DMS153 (cell line): ENCODE results near the gene BTLA.
A peak's percentile ranks its signal among the peaks of the same experiment; 100 is the strongest.
"Not testable (repeated sequence)": the region's sequence is repeated elsewhere in the genome, so short reads cannot be mapped to it uniquely, and the experiment has no call there.

Experiments used
- DNase-seq: peaks from one replicate; lab custom pipeline; 2025; lab: John Stamatoyannopoulos, UW

BTLA gene, protein sequence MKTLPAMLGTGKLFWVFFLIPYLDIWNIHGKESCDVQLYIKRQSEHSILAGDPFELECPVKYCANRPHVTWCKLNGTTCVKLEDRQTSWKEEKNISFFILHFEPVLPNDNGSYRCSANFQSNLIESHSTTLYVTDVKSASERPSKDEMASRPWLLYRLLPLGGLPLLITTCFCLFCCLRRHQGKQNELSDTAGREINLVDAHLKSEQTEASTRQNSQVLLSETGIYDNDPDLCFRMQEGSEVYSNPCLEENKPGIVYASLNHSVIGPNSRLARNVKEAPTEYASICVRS

DNA sequence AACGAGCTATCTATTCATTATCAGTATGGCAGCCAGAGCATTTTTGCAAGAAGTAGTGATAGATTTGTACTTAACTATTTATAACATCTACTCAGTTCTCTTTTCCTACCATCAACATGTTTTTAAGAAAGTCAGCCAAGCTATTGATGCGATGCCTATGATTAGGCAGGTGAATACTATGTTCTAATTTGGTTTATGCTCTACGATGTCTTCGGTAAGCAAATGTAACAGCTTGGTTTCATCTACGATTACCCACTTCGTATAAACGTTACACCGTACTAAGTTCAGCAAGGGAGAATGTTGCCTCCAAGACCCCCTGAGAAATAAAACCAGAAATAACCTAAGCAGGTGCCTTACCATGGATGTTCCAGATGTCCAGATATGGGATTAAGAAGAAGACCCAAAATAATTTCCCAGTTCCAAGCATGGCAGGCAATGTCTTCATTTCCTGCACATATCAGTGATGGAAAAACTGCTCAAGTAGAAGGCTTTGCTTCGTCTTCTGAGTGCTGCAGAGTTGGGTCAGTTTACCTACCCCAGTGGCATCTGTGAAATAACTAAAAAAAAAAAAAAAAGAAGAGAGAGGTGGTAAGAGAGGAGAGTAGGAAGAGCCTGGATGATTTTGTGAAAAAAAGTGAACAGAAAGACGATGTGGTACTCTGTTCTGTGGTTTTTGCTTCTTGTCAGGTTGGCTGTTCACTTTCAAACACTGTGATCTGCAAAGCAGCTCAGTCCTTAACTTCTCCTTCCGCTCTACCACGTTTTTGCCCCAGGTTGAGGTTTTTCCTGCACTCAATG lies at the start of gene BTLA:
Gene BTLA, minus strand, starts transcription at position 559 of the 798 bp plus-strand sequence. Its CDS starts 114 bp downstream, at position 445.
- DNase-seq, result no peak

DNA sequence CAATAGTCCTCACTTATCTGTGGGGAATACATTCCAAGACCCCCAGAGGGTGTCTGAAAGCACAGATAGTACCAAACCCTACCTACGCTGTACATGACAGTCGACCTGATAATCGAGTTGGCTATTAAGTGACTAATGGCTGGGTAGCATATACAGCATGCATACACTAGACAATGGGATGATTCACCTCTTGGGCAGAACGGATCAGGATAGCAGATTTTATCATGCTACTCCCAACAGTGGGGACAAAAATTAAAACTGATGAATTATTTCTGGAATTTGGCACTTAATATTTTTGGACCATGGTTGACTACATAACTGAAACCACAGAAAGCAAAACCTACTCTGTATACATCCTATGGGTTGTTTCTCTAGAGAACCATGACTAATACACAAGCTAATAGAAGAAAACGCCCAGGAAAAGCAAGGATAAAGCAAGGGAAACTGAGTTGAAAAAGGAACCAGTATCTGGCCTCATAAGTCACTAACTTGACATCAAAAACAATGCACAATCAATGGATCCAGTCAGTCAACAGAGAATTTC lies 47.0 kb upstream of the BTLA start:
- no peak for DNase-seq

DNA sequence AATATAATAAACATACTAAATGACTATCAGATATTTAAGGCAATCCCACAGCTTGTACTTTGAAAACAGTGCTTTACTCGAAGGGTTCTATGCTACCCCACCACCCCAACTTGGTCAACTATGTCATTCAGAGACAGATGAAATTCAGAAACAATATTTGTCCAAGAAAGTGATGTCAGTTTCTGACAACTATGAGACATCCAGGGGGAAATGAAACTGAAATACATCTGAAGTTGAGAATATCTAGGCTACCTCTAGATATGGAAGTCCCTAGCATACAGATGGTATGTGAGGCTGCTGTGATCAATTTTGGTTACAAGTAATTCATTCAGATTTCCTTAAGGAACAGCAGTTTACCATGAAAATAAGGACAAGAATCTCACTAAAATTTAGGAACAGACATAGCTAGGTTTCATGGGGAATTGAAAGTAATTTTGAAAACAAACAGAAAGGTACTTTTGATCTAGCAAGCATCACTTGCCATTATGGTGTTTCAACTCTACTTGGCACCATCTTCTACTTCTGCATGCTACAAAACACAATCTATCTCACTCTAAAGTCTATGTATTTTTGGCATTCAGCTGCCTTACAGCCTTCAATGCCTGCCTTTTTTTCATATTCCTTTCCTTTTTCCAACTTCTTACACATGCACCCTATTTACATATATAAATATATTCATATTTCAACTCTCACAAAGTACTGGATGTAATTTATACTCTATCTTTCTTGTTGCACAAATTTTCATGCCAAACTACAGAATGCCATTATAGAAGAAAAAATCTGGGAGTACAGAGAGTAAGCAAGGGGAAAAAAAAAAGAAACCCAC lies 40.8 kb upstream of the BTLA start:
- DNase-seq, result no peak

DNA sequence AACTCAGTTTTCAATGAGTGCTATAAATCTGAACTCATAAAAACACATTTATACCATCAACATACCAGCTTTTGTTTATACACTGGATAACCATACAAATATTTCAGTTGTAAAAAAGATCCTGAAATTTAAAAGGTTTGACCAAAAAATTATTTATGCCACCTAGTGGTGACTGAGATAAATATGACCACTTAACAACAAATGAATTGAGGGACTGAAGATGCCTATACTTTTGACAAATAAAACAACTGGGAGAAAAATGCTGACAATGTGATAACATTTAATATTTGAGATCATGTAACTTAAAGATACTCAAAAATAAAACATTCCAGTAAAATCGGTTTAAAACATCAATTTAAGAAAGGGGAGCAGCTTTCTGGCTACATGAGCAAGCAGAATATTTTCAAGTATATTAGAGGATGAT lies 32.1 kb upstream of the BTLA start:
- DNase-seq, result no peak

DNA sequence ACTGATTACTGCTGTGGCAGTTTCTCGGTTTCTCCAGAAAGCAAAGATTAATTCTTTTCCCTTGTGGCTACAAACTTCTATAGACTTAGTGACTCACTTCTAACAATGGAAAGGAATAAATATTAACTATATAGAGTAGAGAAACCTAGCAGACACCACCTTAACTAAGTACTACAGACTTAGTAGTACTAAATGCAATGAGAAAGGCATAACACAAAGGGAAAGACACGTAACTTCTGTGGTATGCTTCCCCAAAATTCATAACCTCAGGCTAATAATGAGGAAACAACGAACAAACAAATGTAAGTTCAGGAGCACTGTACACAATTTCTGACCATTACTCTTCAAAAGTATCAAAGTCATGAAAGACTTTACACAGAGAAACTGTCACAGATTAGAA lies 31.3 kb upstream of the BTLA start:
- DNase-seq, result no peak

DNA sequence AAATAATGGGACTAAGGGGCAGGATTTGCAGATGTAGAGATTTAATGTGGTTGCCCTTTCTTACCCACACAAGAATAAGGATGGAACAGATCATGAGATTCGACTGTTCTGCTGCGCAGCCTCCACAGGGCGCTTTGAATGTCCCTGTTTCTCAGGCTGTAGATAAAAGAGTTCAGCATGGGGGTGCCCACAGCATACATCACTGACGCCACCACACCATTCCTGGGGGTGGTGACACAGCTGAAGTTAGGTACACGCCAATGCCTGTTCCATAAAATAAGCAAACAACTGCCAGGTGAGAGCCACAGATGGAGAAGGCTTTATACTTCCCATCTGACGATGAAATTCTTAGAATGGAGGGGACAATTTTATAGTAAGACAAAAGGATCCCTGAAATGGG lies 24.9 kb upstream of the BTLA start:
- not testable (repeated sequence) for DNase-seq

DNA sequence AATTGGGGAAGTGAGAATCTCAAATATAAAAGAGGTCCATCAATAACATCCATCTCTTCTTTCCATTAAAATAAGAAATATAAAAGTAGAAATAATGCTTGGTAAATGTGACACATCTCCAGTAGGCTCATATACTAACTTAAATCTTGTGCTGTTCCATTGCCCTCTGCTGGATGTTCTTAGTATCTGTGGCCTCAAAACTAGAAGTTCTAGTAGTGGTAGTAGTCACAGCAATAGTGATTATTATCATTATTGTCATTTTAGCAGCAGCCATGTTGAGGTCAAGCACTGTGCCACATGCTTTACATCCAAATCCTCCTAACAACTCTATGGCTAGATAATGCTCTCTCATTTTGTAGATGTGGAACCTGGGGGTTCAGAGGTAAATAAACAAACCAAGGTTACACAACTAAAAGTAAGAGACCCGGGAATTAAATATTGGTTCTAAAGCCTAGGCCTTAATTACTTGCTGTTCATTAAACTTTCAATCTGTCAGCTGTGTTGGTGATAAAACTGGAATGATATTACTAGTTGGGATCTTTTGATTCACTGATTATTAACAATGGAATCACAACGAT lies 20.2 kb upstream of the BTLA start:
- DNase-seq, result peak; percentile 4

DNA sequence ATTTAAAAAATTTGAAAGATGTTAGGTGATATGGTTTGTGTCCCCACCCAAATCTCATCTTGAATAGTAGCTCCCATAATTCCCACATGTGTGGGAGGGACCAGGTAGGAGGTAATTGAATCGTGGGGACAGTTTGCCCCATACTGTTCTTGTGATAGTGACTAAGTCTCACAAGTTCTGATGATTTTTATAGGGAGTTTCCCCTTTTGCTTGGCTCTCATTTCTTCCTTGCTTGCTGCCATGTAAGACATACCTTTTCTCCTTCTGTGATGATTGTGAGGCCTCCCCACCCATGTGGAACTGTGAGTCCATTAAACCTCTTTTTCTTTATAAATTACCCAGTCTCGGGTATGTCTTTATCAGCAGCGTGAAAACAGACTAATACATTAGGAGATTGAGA lies 19.7 kb upstream of the BTLA start:
- not testable (repeated sequence) for DNase-seq

DNA sequence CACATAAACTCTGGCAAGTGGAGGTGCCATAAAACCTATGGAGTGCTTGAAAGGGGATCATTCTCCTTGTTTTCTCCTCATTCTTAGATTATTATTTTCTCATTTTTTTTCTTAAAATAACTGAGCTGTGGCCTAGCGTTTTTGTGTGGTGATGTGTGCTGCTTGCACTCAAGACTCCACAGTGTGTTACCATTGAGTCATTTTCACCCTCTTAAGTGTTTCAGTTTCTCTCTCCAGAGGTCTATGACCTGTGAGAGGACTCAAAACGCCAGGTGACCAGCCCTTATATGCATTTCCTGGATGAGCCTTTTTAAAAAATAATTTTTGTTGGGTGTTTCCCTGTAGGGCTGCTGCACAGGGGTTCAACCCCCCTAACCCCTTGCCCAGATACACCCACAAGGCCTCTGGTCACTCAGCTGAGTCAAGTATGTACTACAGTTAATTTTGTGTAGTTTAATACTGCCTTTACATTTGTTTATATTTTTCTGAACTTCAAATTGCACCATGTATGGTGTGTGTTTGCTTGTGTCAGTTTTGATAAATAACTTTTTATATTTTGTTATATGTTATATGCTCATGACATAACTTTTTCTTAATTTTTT lies 15.4 kb upstream of the BTLA start:
- no peak for DNase-seq

DNA sequence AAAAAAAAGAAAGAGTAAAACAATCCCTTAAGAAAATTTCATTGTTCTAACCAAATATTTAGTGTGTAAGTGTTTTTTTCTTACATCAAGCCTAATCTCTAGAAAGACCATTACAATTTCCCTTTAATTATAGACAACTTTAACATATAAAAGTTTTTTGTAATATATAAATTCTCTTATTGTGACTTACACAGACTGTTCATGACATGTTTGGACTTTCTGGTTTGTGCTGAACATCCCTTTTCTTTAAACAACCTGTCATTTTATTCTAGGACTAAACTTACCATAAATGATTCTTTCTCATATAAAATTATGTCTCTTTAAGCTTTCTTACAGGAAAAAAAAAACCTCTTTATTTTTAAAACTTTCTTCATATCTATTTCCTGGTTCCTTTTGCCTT lies 13.0 kb upstream of the BTLA start:
- DNase-seq, result no peak

DNA sequence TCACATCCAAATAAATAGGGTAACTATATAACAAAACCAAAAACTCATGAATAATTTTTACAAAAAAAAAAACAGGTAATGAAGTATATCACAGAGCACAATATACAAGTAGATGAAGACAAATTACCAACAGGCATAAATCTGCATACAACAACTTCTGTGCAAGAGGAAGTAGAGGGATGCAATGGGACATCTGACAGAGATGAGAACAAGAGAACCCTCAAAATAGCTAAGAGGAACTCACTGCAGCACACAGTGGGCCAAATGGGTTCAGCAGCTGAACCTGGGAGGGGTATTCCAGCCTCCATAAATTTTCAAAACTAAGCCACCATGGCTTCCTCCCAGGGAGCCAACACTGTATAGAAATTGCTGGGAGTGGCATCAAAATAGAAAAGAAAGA lies 9.6 kb upstream of the BTLA start:
- DNase-seq, result no peak

DNA sequence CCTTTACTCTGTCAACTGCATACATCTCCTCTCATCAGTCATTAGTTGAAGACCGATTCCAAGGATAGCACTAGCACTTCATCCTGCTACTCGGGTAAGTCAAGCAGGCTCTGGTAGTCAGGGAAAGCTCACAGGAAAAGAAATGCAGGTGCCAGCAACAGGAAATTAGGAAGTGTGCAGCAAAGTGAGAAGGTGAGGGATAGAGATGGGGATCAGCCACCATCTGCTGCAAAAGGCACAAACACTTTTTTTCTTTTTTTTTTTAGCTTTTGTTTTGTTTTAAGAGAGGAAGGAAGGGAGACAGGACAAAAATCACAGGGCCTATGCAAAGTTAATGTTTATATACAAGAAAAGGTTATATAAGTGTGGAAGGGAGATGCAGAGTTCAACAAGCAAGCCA lies 9.0 kb upstream of the BTLA start:
- no peak for DNase-seq

DNA sequence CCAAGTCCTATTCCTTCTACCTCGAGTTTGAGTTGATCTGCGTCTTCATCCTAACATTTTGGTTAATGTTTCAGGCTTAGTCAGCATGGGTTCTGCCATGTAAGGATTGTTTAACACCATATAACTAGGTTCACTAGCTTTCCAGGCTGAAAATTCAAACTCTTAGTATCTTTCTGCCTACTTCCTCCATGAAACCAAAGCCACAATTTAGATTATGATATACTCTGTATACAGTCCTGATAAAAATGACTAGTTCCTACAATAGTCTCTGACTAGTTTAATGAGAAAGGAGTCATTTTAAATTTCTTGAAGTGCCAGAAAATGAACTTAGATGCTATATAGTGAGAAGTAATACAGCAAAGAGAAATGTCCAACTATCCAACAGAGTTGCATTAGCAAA lies 6.6 kb upstream of the BTLA start:
- DNase-seq, result no peak

DNA sequence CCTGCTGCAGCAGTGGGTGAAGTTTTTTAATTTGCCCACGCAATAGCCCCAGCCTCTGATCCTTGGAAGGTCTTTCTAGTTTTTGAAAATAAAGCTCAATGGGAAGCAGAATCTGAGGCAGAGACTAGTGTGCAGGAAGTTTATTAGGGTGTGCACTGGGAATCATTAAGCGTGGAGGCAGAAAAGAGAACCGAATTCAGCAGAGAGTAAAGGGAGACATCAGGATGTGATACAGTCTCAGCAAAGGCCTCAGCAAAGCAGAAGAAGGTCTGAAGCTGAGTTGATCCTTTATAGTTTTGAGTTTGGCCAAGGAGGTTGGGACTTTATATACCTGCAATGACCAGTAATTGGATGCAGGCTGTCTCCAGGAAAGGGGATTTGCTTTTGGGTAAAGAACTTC lies 4.9 kb upstream of the BTLA start:
- DNase-seq, result no peak

DNA sequence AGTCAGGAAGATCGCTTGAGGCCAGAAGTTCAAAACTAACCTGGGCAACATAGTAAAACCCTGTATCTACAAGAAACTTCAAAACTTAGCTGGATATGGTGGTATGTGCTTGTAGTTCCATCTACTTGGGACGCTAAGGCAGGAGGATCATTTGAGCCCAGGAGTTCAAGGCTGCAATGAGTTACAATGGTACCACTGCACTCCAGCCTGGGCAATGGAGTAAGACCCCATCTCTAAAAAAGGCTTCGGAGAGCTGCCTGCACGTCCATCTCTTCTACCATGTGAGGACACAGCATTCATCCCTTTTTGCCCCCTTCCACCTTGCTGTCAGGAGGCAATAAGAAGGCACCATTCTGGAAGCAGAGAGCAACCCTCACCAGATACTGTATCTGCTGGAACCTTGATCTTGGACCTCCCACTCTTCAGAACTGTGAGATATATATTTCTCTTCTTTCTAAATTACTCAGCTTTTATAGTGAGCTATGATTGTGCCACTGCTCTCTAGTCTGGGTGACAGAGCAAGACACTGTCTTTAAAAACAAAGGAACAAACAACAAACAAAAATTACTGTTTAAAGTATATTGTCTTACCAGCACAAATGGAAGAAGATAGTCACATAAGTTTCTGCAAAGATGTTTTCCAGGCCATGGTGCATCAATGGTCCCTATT lies 4.2 kb upstream of the BTLA start:
- no peak for DNase-seq

DNA sequence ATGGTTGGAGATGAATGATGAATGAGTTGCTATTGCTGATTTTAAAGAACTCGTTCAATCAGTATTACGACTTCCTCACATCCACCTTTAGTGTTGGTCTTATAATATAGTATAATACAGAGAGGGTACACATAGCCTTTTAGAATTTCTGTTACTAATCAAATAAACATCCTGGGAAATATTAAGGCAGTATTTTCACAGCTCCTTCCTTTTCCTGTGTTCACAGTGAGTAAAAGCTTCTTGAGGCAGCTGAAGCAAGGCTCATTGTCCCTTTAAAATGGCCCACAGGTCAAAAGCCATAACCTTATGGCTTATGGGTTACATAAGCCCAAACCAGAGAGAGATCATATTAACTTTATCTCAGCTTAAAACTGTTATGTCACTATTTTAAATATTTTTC lies 1.3 kb upstream of the BTLA start:
- DNase-seq, result no peak

DNA sequence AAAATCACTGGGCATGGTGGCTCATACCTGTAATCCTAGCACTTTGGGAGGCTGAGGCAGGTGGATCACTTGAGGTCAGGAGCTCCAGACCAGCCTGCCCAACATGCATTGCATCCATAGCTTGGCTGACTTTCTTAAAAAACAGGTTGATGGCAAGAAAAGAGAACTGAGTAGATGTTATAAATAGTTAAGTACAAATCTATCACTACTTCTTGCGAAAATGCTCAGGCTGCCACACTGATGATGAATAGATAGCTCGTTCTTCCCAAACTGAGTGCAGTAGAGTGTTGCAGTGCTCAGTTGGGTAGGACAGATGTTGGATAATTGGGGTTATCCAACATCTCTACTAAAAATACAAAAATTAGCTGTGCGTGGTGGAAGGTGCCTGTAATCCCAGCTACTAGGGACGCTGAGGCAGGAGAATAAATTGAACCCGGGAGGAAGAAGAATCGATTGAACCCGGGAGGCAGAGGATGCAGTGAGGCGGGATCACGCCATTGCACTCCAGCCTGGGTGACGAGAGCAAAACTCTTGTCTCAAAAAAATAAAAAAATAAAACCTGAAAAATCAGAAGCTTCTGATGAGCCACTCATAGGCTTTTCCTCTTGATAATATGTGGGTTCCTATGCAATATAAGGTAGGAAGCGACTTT lies 1.2 kb downstream of the BTLA start:
- no peak for DNase-seq

DNA sequence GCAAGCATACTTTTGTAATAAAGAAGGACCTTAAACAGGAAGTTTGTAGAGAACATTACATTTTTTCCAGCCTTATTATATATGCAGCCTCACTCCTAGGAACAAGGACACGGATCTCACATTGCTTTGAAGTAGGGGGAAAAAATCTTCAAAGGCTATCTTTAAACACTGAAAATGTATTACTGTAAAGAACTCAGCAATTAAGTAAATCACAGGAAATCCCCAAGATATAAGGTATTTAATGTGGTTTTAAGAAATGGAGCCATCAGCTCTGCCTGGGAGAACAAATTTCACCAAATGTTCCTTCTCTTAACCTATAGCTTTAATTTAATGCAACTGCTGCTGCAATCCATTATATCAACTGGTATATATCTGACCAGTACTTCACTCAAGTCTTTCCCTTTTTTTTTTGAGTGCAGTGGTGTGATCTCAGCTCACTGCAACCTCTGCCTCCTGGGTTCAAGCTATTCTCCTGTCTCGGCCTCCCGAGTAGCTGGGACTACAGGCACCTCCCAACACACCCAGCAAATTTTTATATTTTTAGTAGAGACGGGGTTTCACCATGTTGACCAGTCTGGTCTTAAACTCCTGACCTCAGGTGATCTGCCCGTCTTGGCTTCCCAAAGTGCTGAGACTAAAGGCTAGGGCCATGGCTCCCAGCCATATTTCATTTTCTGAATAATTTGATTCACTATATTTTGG lies 2.8 kb downstream of the BTLA start:
- DNase-seq, result no peak

DNA sequence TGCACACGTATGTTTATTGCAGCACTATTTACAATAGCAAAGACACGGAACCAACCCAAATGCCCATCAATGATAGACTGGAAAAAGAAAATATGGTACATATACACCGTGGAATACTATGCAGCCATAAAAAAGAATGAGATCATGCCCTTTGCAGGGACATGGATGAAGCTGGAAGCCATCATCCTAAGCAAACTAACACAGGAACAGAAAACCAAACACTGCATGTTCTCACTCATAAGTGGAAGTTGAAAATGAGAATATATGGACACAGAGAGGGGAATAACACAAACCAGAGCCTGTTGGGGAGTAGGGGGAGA lies 4.9 kb downstream of the BTLA start:
- not testable (repeated sequence) for DNase-seq

DNA sequence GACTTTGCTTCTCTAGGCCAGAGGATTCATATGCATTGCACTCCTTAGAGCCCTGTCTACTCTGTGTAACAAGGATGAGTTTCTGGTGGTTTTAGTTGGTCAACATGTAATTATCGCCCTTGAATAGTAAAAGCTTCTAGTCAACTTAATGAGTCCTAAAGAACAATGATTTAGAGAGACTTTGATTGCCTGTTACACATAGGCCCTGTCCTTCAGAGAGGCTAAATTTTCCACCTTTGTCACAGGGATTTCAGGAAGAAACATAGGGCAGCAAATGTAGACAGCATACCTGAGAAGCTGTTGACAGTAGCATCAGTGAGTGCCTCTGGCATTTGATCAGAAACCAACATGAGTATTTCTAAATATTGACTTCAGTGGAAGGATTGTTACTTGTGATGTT lies 7.1 kb downstream of the BTLA start:
- DNase-seq, result no peak
